Loucy (cell line): ENCODE results near the gene AUNIP.
A peak's percentile ranks its signal among the peaks of the same experiment; 100 is the strongest.

Experiments
- H2AFZ ChIP-seq: fragments of 200-600 bp; sonication (generic); 2 replicates; pipeline ENCODE4 v1.6.0; 2016; ENCODE audit warnings: antibody characterized with exemption, mild to moderate bottlenecking, low read length, moderate library complexity
- H3F3A ChIP-seq: fragments of 200-600 bp; 2 replicates; pipeline ENCODE4 v1.6.0; 2016; ENCODE audit warnings: antibody characterized with exemption, low read depth, mild to moderate bottlenecking
- H3K27me3 ChIP-seq: fragments of 200-600 bp; sonication (generic); 2 replicates; pipeline ENCODE4 v1.6.1; 2014; ENCODE audit warnings: low read length, mild to moderate bottlenecking; ENCODE audit not compliant: insufficient read depth, poor library complexity, severe bottlenecking
- H3K36me3 ChIP-seq: fragments of 200-600 bp; sonication (generic); 2 replicates; pipeline ENCODE4 v1.6.1; 2016; ENCODE audit warnings: low read length; ENCODE audit not compliant: insufficient read depth
- H3K4me1 ChIP-seq: fragments of 200-600 bp; sonication (generic); 2 replicates; pipeline ENCODE4 v1.5.1; 2014; ENCODE audit warnings: low read length, mild to moderate bottlenecking; ENCODE audit not compliant: insufficient read depth, poor library complexity, severe bottlenecking
- H3K4me2 ChIP-seq: fragments of 200-600 bp; sonication (generic); 2 replicates; pipeline ENCODE4 v1.6.0; 2014; ENCODE audit warnings: antibody characterized with exemption, low read length, low read depth, mild to moderate bottlenecking; ENCODE audit not compliant: poor library complexity, severe bottlenecking
- H3K4me3 ChIP-seq: fragments of 200-600 bp; sonication (generic); 2 replicates; pipeline ENCODE4 v1.5.1; 2014; ENCODE audit warnings: low read length, mild to moderate bottlenecking, mixed read lengths; ENCODE audit not compliant: poor library complexity, severe bottlenecking
- H3K79me2 ChIP-seq: fragments of 200-600 bp; sonication (generic); 2 replicates; pipeline ENCODE4 v1.6.1; 2014; ENCODE audit warnings: low read length; ENCODE audit not compliant: insufficient read depth
- H3K9ac ChIP-seq: fragments of 200-600 bp; sonication (generic); 2 replicates; pipeline ENCODE4 v1.6.0; 2014; ENCODE audit warnings: mild to moderate bottlenecking, low read depth, low read length, moderate library complexity; ENCODE audit not compliant: poor library complexity, severe bottlenecking
- H3K9me2 ChIP-seq: fragments of 200-600 bp; sonication (generic); replicated peaks from 2 replicates; pipeline ENCODE4 v1.6.1; 2016; ENCODE audit warnings: low read depth, low read length, mixed read lengths
- H3K9me3 ChIP-seq: fragments of 200-600 bp; sonication (generic); 2 replicates; pipeline ENCODE4 v1.6.1; 2014; ENCODE audit warnings: mild to moderate bottlenecking, antibody characterized with exemption, low read length, low read depth; ENCODE audit not compliant: insufficient read depth
- H4K20me1 ChIP-seq: fragments of 200-600 bp; sonication (generic); 2 replicates; pipeline ENCODE4 v1.6.0; 2014; ENCODE audit warnings: antibody characterized with exemption, low read length, mild to moderate bottlenecking; ENCODE audit not compliant: insufficient read depth, poor library complexity, severe bottlenecking
- EZH2phosphoT487 ChIP-seq: fragments of 200-600 bp; IDR thresholded peaks from 2 replicates; pipeline ENCODE4 v1.6.1; 2018; ENCODE audit warnings: antibody characterized with exemption, mild to moderate bottlenecking, moderate library complexity, borderline replicate concordance
- TF ChIP-seq, protein P1 (sequence below): fragments of 200-600 bp; sonication (generic); conservative IDR thresholded peaks from 2 replicates; pipeline ENCODE4 v1.5.1; 2014; ENCODE audit warnings: mild to moderate bottlenecking, antibody characterized with exemption, low read length

The AUNIP gene

DNA sequence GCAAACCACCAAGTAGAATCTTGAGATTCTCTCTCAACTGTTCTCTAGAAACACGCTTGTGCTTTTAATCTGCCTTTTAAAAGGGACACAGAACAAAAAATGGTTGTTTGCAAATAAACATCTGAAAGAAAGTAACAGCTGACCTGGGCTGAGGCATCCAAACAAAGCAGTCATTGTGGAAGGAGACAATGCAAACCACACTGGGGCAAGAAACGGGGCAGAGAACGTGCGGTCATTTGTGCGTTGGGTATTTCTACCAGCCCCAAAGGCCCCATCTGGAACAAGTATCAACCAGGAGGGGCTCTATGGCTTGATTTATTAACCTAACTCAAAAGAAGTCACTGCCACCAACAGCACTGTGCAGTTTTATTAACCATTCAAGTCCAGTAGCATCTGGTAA lies 41.0 kb upstream of the AUNIP start:
- H3K9me2 ChIP-seq: no peaks in the 10 kb centered on the region
- H3K9me3 ChIP-seq: no peaks in the 10 kb centered on the region
- H4K20me1 ChIP-seq: peaks cover 88% of the 10 kb centered on the region
- TF ChIP-seq, protein P1, sequence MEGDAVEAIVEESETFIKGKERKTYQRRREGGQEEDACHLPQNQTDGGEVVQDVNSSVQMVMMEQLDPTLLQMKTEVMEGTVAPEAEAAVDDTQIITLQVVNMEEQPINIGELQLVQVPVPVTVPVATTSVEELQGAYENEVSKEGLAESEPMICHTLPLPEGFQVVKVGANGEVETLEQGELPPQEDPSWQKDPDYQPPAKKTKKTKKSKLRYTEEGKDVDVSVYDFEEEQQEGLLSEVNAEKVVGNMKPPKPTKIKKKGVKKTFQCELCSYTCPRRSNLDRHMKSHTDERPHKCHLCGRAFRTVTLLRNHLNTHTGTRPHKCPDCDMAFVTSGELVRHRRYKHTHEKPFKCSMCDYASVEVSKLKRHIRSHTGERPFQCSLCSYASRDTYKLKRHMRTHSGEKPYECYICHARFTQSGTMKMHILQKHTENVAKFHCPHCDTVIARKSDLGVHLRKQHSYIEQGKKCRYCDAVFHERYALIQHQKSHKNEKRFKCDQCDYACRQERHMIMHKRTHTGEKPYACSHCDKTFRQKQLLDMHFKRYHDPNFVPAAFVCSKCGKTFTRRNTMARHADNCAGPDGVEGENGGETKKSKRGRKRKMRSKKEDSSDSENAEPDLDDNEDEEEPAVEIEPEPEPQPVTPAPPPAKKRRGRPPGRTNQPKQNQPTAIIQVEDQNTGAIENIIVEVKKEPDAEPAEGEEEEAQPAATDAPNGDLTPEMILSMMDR: no peak
- TF ChIP-seq EZH2phosphoT487: no peak
- H3F3A ChIP-seq: peaks cover 24% of the 10 kb centered on the region
- peaks cover 86% of the 10 kb centered on the region for H3K36me3 ChIP-seq
- peak overlapping the region; percentile 97 for H3K4me3 ChIP-seq
- H2AFZ ChIP-seq: no peak overlapping the region
- H3K4me2 ChIP-seq: peak overlapping the region; percentile 92
- H3K27me3 ChIP-seq: peaks cover 5% of the 10 kb centered on the region
- H3K4me1 ChIP-seq: peaks cover 57% of the 10 kb centered on the region
- H3K79me2 ChIP-seq: peaks cover 75% of the 10 kb centered on the region
- H3K9ac ChIP-seq: peak overlapping the region; percentile 22

DNA sequence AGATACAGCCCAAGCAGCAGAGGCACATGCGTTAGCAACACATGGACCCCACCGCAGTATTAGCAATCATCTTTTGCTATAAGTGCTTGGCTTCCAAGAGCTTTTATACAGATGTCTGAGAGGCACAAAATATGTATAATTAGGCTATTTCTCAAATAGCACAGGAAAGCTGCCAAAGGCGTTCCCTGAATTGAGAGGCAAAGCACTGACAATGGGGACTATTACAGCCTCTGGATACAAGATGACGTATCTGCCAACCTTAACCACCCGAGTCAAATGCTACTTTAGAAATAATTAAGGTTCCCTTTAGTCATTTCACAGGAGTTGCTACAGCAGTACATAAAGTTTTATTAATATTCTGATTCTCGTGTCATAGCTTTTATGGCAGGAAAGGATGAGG lies 40.5 kb upstream of the AUNIP start:
- H3K9me3 ChIP-seq: no peaks in the 10 kb centered on the region
- peak overlapping the region; percentile 92 for H3K4me2 ChIP-seq
- H2AFZ ChIP-seq: no peak overlapping the region
- H3K36me3 ChIP-seq: peaks cover 88% of the 10 kb centered on the region
- H3K27me3 ChIP-seq: peaks cover 5% of the 10 kb centered on the region
- no peaks in the 10 kb centered on the region for H3K9me2 ChIP-seq
- H3K4me1 ChIP-seq: peaks cover 56% of the 10 kb centered on the region
- peaks cover 24% of the 10 kb centered on the region for H3F3A ChIP-seq
- peak overlapping the region; percentile 22 for H3K9ac ChIP-seq
- peaks cover 75% of the 10 kb centered on the region for H3K79me2 ChIP-seq
- no peak for TF ChIP-seq EZH2phosphoT487
- TF ChIP-seq, protein P1: no peak
- peaks cover 88% of the 10 kb centered on the region for H4K20me1 ChIP-seq
- H3K4me3 ChIP-seq: peak overlapping the region; percentile 97

DNA sequence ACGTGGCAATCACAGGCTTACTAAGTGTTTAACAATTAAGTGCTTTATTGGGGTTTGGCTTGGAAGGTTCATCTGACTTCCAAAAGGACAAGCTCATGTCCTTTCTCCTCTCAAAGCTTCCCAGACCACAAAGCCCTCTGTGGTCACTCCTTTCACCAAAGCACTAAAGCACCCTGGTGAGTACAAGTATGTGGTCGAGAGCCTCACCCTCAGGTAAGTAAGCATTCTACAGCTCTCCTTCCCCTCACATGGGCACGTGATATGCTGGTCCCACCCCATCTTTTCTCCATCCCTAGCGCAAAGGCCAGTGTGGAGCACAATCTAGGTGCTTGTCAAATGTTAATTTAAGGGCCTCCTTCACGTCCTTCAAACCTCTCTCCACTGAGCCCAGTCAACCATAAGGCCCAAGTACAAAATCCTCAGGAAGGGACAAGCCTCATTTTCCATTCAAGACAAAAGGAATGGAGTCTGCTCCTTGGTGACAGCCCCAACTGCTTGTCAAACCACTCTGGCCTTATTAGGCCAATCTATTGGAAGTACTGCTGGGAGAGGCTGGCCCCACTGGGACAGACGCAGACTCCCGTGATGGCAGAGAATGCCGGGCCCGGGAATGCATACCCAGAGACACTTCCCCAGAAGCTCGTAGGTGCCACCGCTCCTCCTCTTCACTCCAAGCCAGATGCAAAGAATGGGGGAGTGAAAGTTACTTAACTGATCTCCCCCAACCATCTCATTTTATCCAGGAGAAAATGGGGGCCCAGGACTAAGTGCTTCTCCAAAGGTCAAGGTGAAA lies 39.2 kb upstream of the AUNIP start:
- Histone ChIP-seq H3K4me3 (no peak overlapping the region), H3K9me3 (no peaks in the 10 kb centered on the region), H2AFZ (no peak overlapping the region), H3K4me1 (peaks cover 43% of the 10 kb centered on the region), H3K9me2 (no peaks in the 10 kb centered on the region), H3K79me2 (peaks cover 70% of the 10 kb centered on the region), H3F3A (peaks cover 24% of the 10 kb centered on the region), H4K20me1 (peaks cover 78% of the 10 kb centered on the region), H3K27me3 (no peaks in the 10 kb centered on the region), H3K4me2 (peak overlapping the region; percentile 92), H3K36me3 (peaks cover 89% of the 10 kb centered on the region), H3K9ac (no peak overlapping the region)
- TF ChIP-seq EZH2phosphoT487: no peak
- TF ChIP-seq, protein P1: no peak
